Lower leg skin (tissue), 3 donors: ENCODE measurements around the gene SCPEP1.

Experiments used
- CTCF ChIP-seq, 3 donors: fragments of 450-650 bp; IDR thresholded peaks; one replicate each; pipeline ENCODE4 v1.5.1; 2016; ENCODE audit warnings: antibody characterized with exemption in 3 of 3, mild to moderate bottlenecking in 3 of 3, moderate library complexity in 2 of 3
- POLR2A ChIP-seq, 2 donors: fragments of 450-650 bp; IDR thresholded peaks; one replicate each; pipeline ENCODE4 v1.6.1; 2016 to 2017; ENCODE audit warnings: antibody characterized with exemption in 2 of 2, mild to moderate bottlenecking in 1 of 2, moderate library complexity in 1 of 2

GRCh38 chr17:57032343-57032742 lies 54.4 kb downstream of the SCPEP1 start:
- TF ChIP-seq POLR2A (IDR thresholded peaks at IDR 0.05) (no peak), CTCF (IDR thresholded peaks at IDR 0.05) (no peak)
